ENCODE data around the gene CDK11B.
"Not testable (repeated sequence)": the region's sequence is repeated elsewhere in the genome, so short reads cannot be mapped to it uniquely, and the experiment has no call there.

CDK11B gene

DNA sequence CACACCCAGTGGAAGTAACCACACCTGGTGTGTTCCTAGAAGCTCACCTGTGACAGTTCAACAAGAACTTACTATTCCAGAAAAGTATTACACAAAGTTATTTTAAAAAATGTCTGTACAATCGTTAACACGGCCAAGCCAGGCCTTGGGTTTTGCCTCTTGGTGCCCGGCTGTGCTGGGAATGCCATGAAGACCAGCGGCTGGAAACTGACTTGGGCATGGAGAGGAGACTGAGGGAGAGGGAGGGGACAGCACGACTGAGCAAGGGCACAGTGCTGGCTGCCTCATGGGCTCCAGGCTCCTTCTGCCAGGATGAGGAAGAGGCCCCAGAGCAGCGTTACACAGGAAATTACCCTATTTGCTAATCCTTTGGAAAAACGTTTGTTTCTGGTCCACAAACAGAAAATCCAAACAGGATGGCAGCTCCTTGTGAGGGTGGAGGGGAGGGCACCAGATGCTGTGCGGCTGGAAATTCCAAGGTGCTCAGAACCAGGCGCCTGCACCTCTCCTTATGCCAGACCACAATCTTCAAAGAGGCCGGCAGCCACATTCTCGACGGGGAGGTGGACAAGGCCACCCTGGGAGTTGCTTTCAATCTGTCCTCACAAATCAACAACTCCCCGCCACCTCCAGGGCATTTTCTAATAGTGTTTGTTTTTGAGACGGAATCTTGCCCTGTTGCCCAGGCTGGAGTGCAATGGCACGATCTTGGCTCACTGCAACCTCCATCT is 4.2 kb upstream of the CDK11B start:
- in situ Hi-C loops (cut with MboI; ENCODE audit: low sequenced_read_pairs) = not testable (repeated sequence)

GRCh38 chr1:1662392-1662791 is 3.6 kb upstream of the CDK11B start:
- in situ Hi-C loops (cut with MboI; ENCODE audit: low sequenced_read_pairs) = not testable (repeated sequence)

DNA sequence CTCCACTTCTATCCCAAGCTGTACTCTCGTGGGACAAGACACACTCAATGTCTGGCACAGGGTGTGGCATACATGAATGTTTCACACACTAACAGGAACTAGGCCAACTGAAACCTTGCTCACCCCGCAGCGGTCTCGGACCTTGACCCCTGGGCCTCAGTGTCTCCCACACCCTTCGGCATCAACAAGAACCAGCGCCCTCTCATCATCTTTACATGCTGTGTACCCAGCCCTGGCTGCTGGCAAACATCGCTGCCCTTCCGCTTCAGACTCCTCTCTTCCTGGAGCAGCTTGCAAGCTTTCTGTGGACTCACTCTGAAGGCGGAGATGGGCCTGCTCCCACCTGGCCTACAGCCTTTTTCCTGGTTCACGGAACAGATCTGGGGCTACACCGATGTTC is 10.5 kb downstream of the CDK11B start:
- in situ Hi-C loops (cut with MboI; ENCODE audit: low sequenced_read_pairs) = not testable (repeated sequence)

DNA sequence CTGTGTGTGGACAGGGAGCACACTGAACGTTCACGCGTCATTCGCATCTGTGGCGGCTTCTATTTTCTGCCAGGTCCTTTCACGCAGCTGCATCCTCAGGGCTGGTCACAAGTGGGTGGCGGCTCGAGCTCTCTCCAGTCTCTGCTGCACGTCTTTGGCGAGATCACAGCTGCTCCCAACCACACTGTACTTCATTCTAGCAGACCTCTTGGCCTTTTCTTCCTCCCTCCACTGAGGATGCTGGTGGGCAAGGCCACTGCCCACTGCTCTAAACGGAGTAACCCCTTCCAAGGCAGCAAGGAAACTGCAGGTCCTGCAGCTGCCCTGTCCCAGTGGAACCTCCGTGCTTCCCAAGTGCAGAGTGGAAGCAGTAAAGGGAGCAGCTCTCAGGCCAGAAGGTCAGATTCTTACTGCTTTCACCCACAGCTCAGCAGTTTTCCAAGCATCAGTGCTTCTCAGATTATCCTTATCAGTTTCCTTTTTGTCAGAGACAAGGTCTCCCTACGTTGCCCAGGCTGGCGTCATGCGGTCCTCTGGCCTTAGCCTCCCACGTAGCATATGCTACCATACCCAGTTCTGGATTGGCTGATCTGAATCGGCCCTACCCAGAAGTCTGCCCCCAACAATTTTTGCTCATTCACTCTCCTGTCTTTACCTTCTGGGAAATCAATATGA is 11.1 kb downstream of the CDK11B start:
- in situ Hi-C loops (cut with MboI; ENCODE audit: low sequenced_read_pairs) = not testable (repeated sequence)

DNA sequence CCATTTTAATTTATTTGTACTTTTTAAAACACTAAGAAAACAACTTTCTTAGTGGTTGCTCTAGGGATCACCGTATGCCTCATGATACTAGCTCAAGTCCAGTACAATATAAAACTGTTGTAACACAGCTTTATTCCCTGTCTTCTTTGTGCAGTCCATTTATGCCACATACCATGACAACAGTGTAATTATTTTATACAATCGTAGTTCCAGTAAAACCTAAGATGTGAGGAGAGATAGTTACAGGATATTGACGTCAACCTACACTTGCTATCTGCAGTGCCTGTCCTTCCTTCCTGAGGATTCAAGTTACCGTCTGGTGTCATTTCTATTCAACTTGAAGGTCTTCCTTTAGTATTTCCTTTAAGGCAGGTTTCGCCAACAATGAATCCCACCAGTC is 12.5 kb downstream of the CDK11B start:
- in situ Hi-C loops (cut with MboI; ENCODE audit: low sequenced_read_pairs) = not testable (repeated sequence)

GRCh38 chr1:1640711-1641461 is 17.9 kb downstream of the CDK11B start:
- in situ Hi-C loops (cut with MboI; ENCODE audit: low sequenced_read_pairs) = not testable (repeated sequence)

DNA sequence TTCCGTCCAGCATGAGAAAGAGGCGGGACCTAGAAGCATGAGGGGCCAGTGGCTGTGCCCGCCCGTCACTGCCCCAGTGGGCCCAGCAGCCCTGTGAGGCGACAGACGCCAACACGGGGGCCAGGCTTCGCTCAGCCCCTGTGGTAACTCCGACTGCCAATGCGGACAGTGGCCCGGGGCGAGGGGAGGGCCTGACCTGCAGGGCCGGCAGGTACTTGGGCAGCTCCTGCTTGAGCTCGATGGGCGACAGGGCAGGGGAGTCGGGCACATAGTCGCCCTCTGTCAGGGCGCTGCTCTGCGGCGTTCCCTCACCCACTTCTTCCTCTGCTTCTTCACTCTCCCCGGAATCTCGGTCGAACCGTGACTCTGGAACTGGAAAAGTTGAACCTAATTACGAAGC is 18.7 kb downstream of the CDK11B start:
- in situ Hi-C loops (cut with MboI; ENCODE audit: low sequenced_read_pairs) = not testable (repeated sequence)

DNA sequence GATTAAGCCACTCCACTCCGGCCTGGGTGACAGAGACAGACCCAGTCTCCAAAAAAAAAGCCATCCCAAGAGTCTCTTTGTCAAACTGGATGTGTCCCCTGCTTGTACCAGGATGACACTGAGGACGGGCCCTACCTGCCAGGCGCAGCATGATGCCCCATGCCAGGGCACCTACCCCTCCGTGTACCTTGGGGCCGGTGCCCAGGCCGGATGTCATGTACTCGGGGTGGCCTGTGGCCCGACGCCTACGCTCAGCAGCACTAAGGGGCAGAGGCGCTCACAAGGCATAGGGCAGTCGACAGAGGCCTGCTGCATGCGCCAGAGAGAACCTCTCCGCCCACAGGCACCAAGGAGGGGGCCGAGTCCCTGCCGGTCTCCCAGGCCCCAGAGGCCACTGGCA is 19.4 kb downstream of the CDK11B start:
- in situ Hi-C loops (cut with MboI; ENCODE audit: low sequenced_read_pairs) = not testable (repeated sequence)

- in situ Hi-C loops (cut with MboI; ENCODE audit: low sequenced_read_pairs) = not testable (repeated sequence)
Observed at GRCh38 chr1:1638528-1638927, 20.3 kb downstream of the CDK11B start.

- in situ Hi-C loops (cut with MboI; ENCODE audit: low sequenced_read_pairs) = not testable (repeated sequence)
Observed at GRCh38 chr1:1637479-1637875, 21.3 kb downstream of the CDK11B start.

DNA sequence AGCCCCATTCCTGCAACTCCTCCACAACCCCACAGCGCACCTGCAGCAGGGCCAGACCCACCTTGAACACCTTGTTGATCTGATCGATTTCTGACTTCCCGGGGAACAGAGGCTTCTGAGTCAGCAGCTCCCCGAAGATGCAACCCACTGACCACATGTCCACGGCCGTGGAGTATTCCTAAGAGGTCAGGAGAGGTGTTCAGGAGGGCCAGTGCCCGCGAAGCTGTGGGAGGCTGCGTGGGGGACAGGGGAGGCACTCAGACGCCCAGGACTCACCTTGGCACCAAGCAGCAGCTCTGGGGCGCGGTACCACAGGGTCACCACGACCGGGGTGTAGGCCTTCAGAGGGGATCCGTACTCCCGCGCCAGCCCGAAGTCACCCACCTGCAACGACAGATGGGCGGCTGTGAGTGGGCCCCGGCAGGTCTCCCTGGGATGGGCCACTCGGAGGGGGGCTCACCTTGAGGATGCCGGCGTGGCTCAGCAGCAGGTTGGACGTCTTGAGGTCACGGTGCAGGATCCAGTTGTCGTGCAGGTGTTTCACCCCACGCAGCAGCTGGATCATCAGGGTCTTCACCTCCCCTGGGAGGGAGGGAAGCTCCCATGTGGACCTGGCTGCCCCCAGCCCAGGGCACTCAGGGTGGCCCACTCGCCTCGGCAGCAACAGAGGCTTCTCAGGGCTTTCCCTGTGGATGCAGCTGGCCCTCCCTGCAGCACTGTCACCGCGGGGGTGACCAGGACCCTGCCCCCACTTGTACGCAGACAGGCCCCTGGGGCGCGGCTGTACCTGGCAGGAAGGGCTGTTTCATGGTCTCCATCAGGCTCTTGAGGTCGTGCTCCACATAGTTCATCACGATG is 22.0 kb downstream of the CDK11B start:
- in situ Hi-C loops (cut with MboI; ENCODE audit: low sequenced_read_pairs) = not testable (repeated sequence)

DNA sequence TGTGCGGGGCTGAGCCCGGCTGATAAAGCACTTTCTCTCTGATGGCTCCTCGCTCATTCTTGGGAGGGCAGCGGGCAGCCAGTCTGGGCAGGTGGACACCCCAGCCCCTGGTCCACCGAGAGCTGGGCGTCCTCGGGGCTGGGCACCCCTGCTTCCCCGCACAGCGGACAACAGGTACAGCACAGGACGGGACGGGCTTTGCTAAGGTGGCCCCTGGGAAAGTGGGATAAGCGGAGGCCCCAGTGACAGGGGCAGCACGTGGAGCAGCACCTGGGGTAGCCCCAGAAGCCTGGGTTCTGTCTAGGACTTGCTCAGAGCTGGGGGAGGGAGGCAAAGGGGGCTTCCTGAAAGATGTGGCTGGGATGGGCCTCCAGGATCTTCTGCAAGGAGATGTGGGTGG is 24.2 kb downstream of the CDK11B start:
- in situ Hi-C loops (cut with MboI; ENCODE audit: low sequenced_read_pairs) = not testable (repeated sequence)

DNA sequence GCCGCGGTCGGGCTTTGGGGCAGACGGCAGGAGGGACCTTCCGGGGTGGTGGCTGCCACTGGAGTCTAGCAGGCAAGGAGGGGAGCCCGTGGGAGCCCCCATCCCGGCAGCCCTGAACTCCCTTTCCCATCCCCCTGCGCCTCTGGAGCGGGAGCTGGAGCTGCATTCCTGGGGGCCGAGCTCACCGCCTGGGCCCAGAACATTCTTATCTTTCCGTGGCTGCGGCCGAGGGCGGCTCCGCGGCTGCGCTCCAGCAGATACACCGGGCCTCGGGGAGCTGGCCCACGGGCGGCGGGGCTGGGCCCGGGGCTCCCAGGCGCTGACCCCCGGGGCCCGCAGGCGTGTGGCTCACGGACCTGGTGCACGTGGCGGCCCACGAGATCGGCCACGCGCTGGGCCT is 25.4 kb downstream of the CDK11B start:
- in situ Hi-C loops (cut with MboI; ENCODE audit: low sequenced_read_pairs) = not testable (repeated sequence)

GRCh38 chr1:1631782-1632420 is 26.9 kb downstream of the CDK11B start, which contains the start of gene MMP23B:
TSS of gene MMP23B (plus strand) at chr1:1632173. CDS start at chr1:1632219, 46 bp downstream.
- in situ Hi-C loops (cut with MboI; ENCODE audit: low sequenced_read_pairs) = no loop called here

- in situ Hi-C loops (cut with MboI; ENCODE audit: low sequenced_read_pairs) = no loop called here
Observed at GRCh38 chr1:1630965-1631781, 27.6 kb downstream of the CDK11B start.

DNA sequence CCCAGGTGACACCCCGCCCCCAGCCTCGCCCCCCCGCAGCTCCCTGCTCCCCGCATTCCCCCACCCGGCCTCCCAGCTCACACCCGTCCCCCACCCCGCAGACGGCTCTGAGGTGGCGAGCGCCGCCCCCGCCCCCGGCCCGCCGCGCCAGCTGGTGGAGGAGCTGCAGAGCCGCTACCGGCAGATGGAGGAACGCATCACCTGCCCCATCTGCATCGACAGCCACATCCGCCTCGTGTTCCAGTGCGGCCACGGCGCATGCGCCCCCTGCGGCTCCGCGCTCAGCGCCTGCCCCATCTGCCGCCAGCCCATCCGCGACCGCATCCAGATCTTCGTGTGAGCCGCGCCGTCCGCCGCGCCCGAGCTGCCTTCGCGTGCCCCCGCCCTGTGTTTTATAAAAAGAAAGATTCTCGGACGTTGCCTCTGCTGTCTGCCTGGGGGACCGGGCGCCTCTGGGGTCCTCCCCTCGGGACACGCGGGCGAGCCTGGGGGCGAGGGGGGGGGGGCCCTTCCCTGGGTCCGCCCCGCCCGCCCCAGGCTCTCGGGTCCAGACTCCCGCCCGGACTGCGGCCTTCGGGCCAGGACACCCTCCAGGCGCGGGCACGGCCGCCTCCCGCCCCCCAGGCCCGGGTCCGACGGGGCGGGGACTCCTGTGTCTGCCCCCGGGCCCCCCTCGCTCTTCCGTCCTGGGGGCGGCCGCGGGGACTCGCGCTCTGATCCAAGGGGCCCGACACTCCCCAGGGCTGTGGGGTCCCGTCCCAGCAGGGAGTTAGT is 28.4 kb downstream of the CDK11B start:
- in situ Hi-C loops (cut with MboI; ENCODE audit: low sequenced_read_pairs) = no loop called here

- in situ Hi-C loops (cut with MboI; ENCODE audit: low sequenced_read_pairs) = no loop called here
Observed at GRCh38 chr1:1629430-1630190, 29.2 kb downstream of the CDK11B start.

Data from hTERT RPE-1 (cell line).